Left renal pelvis (tissue), 4 donors: Measurements from ENCODE around the gene MINDY2. TPM values are rescaled to one million over a fixed set of nuclear protein-coding genes. Genes with fewer than 3 reads are reported as not detected.
"Not testable (repeated sequence)": the region's sequence is repeated elsewhere in the genome, so short reads cannot be mapped to it uniquely, and the experiment has no call there.

Experiments used
- DNase-seq, 4 donors: peaks; one replicate each; pipeline ENCODE4 v3.0.0-alpha.2; 2013; ENCODE audit warnings: low read depth in 4 of 4, low spot score in 3 of 4
- polyA plus RNA-seq, 4 donors: library from polyadenylated mRNA; unstranded; fragments of 120-200 nt; gene quantifications; one replicate each; pipeline ENCODE4 v1.2.1, GENCODE V29; 2013; ENCODE audit not compliant: insufficient read length in 4 of 4

The MINDY2 gene
- polyA plus RNA-seq, 4 donors: 19.4 to 30.9 (median 28.8) TPM

DNA sequence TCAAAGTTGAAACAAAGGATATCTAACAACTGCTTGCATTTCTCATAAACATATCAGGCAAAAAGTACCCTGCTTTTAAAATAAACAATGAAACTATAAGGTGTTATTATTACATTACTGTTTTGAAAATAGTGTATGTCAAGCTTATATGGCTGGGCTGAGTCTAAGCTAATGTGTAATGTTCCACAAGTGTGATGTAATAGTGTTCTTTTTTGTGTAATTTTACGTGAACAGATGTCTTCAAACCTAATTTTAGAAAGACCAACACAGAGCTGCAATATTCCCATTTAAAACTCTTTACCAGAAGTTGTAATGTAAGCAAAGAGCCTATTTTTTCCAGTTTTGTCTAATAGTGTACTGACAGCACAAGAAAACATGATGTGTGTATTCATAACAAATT lies 34.0 kb downstream of the MINDY2 start:
- DNase-seq: no peak

DNA sequence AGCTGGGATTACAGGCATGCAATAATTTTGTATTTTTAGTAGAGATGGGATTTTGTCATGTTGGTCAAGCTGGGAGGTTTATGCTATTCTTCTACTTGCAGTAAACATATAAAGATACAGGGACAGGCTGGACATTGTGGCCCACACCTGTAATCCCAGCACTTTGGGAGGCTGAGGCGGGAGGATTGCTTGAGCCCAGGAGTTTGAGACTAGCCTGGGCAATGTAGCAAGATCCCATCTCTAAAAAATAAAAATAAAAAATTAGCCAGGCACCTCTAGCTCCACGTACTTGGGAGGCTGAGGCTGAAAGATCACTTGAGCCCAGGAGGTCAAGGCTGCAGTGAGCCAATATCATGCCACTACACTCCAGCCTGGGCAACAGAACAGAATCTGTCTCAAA lies 52.2 kb downstream of the MINDY2 start:
- not testable (repeated sequence) for DNase-seq

DNA sequence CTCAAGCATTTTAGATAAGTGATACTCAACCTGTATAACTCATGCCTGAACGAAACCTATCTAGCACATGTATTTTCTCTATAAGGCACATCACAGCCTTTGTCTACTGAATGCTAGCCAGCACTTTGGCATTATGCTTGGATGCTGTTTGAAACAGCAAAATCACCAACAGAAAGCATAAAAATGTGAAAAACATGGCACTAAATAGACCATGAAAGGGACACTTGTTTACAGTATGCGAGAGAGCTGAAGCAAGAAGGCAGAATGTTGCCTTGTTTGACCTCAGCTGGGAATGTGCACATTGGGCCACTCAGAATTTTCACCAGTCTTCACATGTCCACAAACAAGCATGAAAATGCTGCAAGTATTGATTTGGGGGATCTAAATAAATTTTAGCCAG lies 59.5 kb downstream of the MINDY2 start:
- no peak for DNase-seq

DNA sequence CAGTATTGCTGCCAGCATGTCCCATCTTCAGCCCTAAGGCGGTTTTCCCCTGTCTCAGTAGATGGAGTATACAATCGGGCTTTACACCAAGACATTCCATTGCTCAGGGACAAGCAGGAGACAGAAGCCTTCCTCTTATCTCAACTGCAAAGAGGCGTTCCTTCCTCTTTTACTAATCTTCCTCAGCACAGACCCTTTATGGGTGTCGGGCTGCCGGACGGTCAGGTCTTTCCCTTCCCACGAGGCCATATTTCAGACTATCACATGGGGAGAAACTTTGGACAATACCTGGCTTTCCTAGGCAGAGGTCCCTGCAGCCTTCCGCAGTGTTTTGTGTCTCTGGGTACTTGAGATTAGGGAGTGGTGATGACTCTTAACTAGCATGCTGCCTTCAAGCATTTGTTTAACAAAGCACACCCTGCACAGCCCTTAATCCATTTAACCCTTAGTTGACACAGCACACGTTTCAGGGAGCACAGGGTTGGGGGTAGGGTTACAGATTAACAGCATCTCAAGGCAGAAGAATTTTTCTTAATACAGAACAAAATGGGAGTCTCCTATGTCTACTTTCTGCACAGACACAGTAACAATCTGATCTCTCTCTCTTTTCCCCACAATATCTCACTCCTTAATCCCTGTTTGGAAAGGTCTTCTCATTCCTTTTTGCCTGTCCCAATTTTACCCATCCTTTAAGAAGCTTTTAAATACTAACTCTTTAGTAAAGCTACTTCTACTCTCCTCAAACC lies 62.8 kb downstream of the MINDY2 start:
- DNase-seq: not testable (repeated sequence)

DNA sequence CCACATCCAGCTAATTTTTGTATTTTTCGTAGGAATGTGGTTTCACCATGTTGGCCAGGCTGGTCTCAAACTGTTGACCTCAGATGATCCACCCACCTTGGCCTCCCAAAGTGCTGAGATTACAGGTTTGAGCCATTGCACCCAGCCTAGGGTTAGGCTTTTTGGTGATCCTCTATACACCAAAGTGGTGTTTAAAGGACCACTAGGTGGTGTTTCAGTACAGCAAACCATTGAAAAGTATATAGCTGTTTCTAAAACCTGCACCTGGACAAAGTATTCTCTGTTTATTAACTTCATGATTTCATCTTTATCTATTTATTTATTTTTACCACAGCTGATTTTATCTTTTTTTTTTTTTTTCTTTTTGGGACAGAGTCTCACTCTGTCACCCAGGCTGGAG lies 68.4 kb downstream of the MINDY2 start:
- no peak for DNase-seq

DNA sequence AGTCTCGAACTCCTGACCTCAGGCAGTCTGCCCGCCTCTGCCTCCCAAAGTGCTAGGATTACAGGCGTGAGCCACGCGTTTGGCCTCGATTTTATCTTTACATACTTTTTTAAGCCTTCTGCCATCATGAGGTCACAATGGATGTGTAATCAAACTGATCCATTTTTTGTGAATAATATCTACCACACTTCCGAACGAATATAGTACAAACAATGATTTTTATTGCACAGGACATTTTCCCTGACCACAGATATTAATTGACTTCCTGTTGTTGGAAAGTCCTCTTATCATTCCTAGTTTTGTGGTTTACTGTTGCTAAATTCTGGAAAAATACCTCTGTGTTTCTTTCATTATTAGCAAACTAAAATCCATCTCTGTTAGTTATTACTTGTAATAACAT lies 68.9 kb downstream of the MINDY2 start:
- no peak for DNase-seq

DNA sequence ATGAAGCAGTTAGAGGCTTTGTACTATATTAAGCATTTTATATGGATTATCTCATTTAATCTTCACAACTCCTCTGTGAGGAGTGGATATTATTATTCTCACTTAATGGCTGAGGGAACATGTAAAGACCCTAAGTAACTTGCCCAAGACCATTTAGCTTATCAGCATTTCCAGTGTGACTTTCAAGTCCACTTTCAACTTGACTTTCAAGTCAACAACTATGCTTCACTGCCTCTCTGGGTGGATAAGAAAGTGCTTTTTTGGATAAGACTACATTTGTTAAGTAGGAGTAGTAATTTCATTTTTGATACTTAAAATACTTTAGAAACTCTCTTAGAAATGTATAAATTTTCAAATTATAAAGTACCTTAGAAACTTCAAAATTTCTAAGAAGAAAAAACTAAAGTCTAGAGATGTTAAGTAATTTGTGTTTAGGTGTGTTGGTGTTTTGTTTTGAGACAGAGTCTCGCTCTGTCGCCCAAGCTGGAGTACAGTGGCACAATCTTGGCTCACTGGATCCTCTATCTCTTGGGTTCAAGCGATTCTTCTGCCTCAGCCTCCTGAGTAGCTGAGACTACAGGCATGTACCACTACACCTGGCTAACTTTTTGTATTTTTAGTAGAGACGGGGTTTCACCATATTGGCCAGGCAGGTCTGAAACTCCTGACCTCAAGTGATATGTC lies 71.8 kb downstream of the MINDY2 start:
- no peak for DNase-seq

DNA sequence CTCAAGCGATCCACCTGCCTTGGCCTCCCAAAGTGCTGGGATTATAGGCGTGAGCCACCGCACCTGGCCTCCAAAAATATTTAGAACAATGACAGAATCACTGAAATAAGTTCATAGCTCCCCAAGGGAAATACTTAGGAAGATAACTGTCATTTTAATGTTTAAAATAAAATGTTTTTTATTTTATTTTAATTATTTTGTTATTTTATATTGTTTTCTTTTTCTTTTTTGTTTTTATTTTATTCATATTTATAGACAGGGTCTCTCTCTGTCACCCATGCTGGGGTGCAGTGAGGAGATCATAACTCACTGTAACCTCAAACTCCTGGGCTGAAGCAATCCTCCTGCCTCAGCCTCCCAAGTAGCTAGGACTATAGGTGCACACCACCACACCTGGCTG lies 80.1 kb downstream of the MINDY2 start:
- DNase-seq: not testable (repeated sequence)

DNA sequence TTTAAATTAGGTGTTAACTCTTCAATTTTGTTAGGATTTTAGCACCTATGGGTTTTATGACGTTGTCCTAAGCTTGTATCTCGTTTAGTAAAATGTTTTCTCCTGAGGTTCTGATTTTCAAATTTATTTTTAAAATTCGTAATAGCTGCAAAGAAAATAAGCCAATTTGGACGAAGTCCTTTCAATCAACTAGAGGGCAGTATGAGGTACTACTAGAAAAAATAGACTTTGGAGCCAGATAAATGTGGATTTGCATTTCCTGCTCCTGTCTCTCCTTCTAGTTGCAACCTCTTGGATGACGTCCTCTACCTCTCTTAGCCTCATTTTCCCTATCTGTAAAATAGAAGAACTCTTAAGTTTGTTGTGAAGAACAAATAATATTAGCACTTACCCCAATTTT lies 81.2 kb downstream of the MINDY2 start:
- DNase-seq: no peak

DNA sequence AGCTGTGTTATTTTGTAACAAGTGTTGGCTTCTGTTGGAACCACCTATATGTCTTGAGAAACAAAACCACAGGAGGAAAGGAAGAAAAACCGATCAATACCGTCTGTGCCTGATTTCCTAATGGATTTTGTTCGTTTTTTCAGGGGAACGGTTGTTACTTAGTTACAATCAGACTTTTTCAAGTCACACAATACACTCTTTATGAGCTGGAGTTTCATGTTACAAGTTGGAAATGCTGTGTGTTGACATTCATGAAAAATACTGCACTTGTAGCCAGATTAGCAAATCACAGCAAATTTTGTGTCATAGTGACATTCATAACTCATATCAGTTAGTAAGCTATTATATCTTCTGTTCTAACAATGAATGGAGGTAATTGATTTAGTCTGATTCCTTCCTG lies 83.5 kb downstream of the MINDY2 start:
- no peak for DNase-seq

DNA sequence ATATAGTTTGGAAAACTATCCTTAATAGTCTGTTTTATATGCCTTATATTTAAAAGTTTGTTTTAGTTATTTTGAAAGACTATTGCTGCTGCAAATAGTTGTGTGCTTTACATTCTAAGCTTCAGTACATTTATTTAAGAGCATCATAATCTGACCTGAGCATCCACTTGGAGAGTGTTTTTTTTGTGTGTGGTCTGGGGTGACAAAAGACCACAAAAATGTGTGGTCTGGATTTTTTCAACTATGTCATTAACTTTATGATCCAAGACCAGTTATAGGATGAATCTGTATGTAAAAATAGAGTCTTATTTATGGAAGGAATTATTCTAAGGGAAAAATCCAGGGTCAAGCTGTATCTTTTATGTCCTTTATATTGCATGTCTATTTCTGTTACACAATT lies 85.0 kb downstream of the MINDY2 start:
- DNase-seq: peak in 1 of 4 donors; percentile 20

DNA sequence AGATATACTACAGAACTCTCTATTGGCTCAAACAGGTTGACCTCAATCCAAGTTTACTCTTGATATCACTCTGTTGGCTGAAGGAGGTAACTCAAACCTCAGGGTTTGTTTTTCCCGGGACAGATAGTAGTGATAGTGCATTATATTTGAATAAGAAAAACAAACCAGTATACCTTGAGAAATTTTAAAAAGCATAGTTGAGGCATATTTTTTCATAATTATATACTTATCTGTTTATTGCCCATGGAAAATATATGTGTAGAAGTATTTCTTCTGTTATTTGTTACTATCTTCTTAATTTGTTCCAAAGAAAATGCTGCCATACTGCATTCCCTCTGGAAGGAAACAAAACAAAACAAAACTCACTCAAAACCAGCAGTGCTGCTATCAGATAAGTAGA lies 85.5 kb downstream of the MINDY2 start:
- not testable (repeated sequence) for DNase-seq

DNA sequence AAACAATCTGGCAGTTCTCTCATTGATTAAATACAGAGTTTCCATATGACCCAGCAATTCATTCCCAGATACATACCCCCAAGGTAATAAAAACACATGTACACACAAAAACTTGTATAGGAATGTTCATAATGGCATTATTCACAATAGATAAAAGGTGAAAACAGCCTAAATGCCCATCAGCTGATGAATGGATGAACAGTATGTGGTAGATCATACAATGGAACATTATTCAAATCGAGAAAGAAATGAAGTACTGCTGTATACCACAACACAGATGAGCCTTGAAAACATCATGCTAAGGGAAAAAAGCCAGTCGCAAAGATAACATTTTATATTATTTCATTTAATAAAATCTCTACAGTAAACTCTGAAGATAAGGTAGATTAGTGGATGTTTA lies 91.2 kb downstream of the MINDY2 start:
- DNase-seq: no peak

DNA sequence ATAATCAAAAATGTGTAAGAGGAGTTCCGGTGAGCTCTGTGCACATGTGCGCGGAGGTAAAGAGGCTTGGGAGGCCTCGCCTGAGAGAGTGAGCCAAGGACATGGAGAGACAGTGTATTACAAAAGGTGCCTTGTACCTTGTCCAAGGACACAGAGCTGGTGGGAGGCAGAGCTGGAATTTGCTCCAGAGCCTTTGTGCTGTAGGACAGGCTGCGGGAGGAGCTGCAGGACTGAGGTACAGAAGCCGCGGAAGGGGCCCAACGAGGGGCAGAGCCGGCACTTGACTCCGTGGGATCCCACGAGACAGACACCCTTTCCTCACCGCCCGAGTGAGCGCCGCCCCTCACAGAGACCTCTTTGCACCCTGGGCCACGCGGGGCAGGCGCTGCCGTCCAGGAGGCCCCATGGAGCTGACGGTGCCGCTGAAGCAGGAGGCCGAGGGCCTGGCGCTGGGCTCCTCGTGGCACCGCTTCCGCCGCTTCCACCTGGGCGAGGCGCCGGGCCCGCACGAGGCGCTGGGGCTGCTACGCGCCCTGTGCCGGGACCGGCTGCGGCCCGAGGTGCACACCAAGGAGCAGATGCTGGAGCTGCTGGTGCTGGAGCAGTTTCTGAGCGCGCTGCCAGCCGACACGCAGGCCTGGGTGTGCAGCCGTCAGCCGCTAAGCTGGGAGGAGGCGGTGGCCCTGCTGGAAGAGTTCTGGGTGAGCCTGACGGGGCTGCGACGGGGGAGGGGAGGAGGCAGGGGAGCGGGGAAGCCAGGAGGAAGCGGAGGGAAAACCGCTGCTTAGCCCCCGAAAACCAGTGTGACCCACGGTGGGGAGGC lies 93.7 kb downstream of the MINDY2 start:
- DNase-seq: peak in 3 of 4 donors; percentile 19 to 31 (median 29)

DNA sequence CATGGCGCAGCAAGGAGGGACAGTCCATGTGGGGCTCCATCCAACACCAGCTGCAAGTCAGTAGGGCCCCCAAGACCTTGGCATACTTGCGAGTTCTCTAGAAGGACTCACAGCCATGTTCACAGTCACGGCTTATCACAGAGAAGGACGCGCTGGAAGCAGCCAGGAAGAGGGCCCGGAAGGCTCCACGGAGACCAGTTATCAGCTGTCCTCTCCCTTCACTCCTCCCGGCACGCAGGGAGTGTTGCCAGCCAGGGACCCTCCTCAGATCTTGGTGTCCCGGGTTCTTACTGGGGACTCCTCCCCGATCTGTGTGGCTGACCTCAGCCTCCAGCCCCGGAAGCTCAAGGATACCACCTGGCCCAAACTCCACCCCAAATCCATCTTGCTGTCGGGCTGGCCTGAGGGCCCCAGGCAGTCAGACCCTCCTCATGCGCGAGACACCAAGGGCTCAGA lies 94.4 kb downstream of the MINDY2 start:
- DNase-seq: peak in 1 of 4 donors; percentile 0

DNA sequence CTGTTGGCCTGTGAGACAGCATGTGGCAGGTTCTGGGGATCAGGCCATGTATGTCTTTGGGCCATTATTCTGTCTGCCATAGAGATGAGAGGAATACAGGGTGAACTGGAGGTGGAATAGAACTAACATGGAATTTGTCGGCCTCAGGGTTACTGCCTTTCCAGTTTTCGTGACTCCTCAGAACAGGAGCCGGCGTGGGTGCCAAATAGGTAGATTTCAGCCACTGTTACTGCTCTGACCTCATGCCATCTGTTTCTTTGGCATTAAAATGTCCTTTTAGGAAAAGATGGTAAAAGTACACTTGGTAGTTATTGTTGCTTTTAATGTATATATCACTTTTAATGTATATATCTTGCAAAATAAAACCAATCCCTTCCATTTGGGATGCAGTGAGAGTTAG lies 96.8 kb downstream of the MINDY2 start:
- DNase-seq: no peak

DNA sequence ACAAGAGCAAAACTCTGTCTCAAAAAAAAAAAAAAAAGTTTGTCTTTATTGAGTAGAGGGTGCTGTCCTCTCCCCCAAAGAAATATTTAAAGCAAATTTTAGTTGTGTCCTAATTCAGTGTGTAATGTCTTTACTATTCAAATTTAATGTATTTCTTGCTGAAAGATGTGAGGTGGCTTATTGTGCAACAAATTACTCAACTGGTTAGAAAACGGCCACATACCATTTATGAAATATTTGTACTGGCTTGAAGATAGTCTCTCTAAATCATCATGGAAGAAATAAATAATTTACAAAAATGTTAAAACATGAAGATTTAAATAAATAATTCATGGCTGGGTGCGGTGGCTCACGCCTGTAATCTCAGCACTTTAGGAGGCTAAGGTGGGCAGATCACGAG lies 99.3 kb downstream of the MINDY2 start:
- DNase-seq: no peak

DNA sequence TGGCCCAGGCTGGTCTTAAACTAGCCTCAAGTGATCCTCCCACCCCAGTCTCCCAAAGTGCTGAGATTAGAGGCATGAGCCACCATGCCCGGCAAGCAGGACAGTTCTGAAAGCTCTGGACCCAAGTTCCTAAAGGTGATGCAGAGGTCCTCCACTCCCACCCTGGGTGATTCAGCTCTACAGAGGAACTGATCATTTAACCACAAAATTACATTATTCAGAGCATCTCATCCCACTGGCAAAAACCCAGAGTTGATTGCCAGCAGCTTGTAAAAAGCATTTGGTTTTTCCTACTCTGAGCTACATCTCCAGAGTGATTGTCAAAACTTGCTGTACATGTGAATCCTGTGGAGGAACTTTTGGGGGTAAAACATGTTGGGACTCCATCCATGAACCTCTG lies 102.2 kb downstream of the MINDY2 start:
- DNase-seq: no peak

DNA sequence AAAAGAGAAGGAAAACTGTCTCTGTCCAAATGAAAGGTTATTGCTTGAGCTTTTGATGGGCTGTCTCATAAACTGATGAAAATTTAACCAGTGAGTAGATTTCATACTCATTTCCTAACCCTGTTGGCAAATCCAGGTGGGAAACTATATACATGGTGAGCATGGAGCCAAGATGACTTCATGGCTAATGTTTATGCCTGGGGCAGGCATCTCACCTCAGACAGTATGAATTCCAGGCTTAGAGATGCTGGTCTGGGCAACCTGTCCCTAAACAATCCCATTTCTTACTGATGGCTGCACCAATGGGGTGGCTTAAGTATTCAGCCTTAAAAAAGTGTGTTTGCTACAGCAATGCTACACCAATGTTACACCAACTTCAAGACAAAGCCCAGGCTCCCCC lies 104.2 kb downstream of the MINDY2 start:
- DNase-seq: no peak

DNA sequence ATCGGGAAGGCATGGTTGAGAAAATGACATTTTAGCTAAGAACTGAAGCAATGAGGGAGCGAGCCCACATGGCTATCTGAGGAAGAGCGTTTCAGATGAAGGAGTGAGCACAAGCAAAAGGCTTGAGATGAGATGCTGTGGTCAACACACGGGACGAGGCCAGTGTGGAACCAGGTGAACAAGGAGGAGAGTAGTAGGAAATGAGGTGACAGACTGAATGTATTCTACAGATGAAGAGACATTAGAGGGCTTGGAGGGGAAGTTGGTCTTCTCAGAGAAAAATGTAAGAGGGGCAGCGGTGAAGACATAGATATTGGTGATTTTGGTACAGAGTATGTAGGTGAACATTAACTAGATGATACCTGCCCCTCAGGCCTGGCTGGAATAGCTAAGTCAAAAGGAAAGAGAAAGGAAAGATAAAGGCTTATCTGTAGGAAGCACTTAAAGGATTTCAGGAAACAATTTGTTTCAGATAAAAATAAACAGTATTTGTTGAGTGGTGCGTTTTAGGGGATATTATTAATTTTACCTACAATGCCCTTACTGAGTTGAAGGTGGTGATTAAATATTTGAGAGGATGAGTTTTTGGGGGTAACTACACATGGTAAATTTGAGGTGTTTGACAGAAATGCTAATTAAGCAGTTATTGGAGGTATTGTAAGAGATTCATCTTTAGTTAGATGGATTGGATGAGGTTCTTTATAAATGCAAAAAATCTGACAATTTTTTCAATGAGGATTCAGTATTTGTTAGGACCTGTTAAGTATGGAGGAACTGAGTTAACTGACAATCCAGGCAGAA lies 105.4 kb downstream of the MINDY2 start:
- DNase-seq: no peak
